Activated CD8-positive, alpha-beta memory T cell treated with anti-CD3 and anti-CD28 coated beads, Interleukin-2, amount 50 U/mL, for 24 hours (primary cell): ENCODE measurements around the gene TNFRSF18.
"Not testable (repeated sequence)": the region's sequence is repeated elsewhere in the genome, so short reads cannot be mapped to it uniquely, and the experiment has no call there.

Source experiments
- DNase-seq: peaks from one replicate; pipeline ENCODE4 v3.0.0-alpha.2; 2020; ENCODE audit errors: extremely low read depth

Gene TNFRSF18

GRCh38 chr1:1199141-1199960 lies 7.0 kb downstream of the TNFRSF18 start:
- no peak for DNase-seq

GRCh38 chr1:1198423-1199140 lies 7.8 kb downstream of the TNFRSF18 start:
- DNase-seq = no peak

GRCh38 chr1:1197551-1198422 lies 8.6 kb downstream of the TNFRSF18 start:
- no peak for DNase-seq

GRCh38 chr1:1197188-1197500 lies 9.2 kb downstream of the TNFRSF18 start:
- DNase-seq = no peak

GRCh38 chr1:1196431-1197187 lies 9.8 kb downstream of the TNFRSF18 start:
- no peak for DNase-seq

GRCh38 chr1:1195726-1196125 lies 10.7 kb downstream of the TNFRSF18 start:
- DNase-seq = not testable (repeated sequence)

GRCh38 chr1:1194723-1195122 lies 11.7 kb downstream of the TNFRSF18 start:
- DNase-seq = no peak

- no peak for DNase-seq
Measured at GRCh38 chr1:1191734-1192133, 14.7 kb downstream of the TNFRSF18 start.

- DNase-seq = no peak
Measured at GRCh38 chr1:1189111-1189510, 17.3 kb downstream of the TNFRSF18 start.

GRCh38 chr1:1187938-1188337 lies 18.5 kb downstream of the TNFRSF18 start:
- DNase-seq = no peak

GRCh38 chr1:1185101-1185765 lies 21.2 kb downstream of the TNFRSF18 start:
- DNase-seq = no peak

- DNase-seq = no peak
Measured at GRCh38 chr1:1183833-1184775, 22.3 kb downstream of the TNFRSF18 start.

- DNase-seq = no peak
Measured at GRCh38 chr1:1183221-1183747, 23.1 kb downstream of the TNFRSF18 start.

- DNase-seq = no peak
Measured at GRCh38 chr1:1182491-1183220, 23.7 kb downstream of the TNFRSF18 start.

GRCh38 chr1:1181938-1182410 lies 24.4 kb downstream of the TNFRSF18 start:
- no peak for DNase-seq

- no peak for DNase-seq
Measured at GRCh38 chr1:1181129-1181937, 25.1 kb downstream of the TNFRSF18 start.

GRCh38 chr1:1179983-1180861 lies 26.2 kb downstream of the TNFRSF18 start:
- DNase-seq = no peak
